RWPE2 (cell line): ENCODE data around the gene ISLR.
A peak's percentile ranks its signal among the peaks of the same experiment; 100 is the strongest.

ENCODE experiments used
- ATAC-seq: fragments of 200-7000 bp; cut with Tn5 transposase; 3 replicates; pipeline ENCODE4 v1.9.1; 2021; ENCODE audit warnings: low read depth
- DNase-seq: peaks from one replicate; pipeline ENCODE4 v3.0.0-alpha.2; 2020; ENCODE audit warnings: low spot score
- H3K27ac ChIP-seq: fragments of 450-650 bp; 2 replicates; pipeline ENCODE4 v1.5.1; 2017; ENCODE audit warnings: mild to moderate bottlenecking; ENCODE audit not compliant: poor library complexity, severe bottlenecking
- H3K27me3 ChIP-seq: fragments of 250-450 bp; sonication (Bioruptor Pico); 2 replicates; pipeline ENCODE4 v1.5.1; 2021; ENCODE audit warnings: mild to moderate bottlenecking, moderate library complexity; ENCODE audit not compliant: insufficient read depth, poor library complexity, severe bottlenecking
- H3K36me3 ChIP-seq: fragments of 250-450 bp; sonication (Bioruptor Pico); 2 replicates; pipeline ENCODE4 v1.5.1; 2020; ENCODE audit warnings: low read depth, mild to moderate bottlenecking, moderate library complexity
- H3K4me1 ChIP-seq: fragments of 250-450 bp; sonication (Bioruptor Pico); 2 replicates; pipeline ENCODE4 v1.5.1; 2021; ENCODE audit warnings: mild to moderate bottlenecking, moderate library complexity; ENCODE audit not compliant: insufficient read depth, poor library complexity, severe bottlenecking
- H3K4me3 ChIP-seq: fragments of 250-450 bp; sonication (Bioruptor Pico); 2 replicates; pipeline ENCODE4 v1.5.1; 2021; ENCODE audit warnings: mild to moderate bottlenecking, moderate library complexity; ENCODE audit not compliant: severe bottlenecking
- H3K9me3 ChIP-seq: fragments of 250-450 bp; sonication (Bioruptor Pico); 2 replicates; pipeline ENCODE4 v1.5.1; 2021; ENCODE audit warnings: mild to moderate bottlenecking, moderate library complexity; ENCODE audit not compliant: severe bottlenecking
- TF ChIP-seq, protein P1 (sequence below): fragments of 450-650 bp; IDR thresholded peaks from one replicate; pipeline ENCODE4 v1.5.1; 2017; ENCODE audit warnings: mild to moderate bottlenecking, moderate library complexity; ENCODE audit not compliant: poor library complexity, severe bottlenecking

ISLR gene

DNA sequence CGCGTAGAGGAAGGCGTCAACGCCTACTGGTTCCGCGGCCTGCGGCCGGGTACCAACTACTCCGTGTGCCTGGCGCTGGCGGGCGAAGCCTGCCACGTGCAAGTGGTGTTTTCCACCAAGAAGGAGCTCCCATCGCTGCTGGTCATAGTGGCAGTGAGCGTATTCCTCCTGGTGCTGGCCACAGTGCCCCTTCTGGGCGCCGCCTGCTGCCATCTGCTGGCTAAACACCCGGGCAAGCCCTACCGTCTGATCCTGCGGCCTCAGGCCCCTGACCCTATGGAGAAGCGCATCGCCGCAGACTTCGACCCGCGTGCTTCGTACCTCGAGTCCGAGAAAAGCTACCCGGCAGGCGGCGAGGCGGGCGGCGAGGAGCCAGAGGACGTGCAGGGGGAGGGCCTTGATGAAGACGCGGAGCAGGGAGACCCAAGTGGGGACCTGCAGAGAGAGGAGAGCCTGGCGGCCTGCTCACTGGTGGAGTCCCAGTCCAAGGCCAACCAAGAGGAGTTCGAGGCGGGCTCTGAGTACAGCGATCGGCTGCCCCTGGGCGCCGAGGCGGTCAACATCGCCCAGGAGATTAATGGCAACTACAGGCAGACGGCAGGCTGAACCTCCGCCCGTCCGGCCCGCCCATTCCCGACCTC, 39.0 kb upstream of the ISLR start:
- Histone ChIP-seq H3K36me3 (no peaks in the 10 kb centered on the region), H3K4me3 (no peak overlapping the region), H3K9me3 (no peaks in the 10 kb centered on the region), H3K27ac (no peak overlapping the region), H3K4me1 (no peaks in the 10 kb centered on the region), H3K27me3 (peaks cover 79% of the 10 kb centered on the region)
- TF ChIP-seq, protein P1, sequence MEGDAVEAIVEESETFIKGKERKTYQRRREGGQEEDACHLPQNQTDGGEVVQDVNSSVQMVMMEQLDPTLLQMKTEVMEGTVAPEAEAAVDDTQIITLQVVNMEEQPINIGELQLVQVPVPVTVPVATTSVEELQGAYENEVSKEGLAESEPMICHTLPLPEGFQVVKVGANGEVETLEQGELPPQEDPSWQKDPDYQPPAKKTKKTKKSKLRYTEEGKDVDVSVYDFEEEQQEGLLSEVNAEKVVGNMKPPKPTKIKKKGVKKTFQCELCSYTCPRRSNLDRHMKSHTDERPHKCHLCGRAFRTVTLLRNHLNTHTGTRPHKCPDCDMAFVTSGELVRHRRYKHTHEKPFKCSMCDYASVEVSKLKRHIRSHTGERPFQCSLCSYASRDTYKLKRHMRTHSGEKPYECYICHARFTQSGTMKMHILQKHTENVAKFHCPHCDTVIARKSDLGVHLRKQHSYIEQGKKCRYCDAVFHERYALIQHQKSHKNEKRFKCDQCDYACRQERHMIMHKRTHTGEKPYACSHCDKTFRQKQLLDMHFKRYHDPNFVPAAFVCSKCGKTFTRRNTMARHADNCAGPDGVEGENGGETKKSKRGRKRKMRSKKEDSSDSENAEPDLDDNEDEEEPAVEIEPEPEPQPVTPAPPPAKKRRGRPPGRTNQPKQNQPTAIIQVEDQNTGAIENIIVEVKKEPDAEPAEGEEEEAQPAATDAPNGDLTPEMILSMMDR = peak; percentile 83
- peak; percentile 57 for ATAC-seq
- DNase-seq = peak; percentile 83

- TF ChIP-seq, protein P1 = no peak
- no peaks in the 10 kb centered on the region for H3K36me3 ChIP-seq
- no peaks in the 10 kb centered on the region for H3K4me1 ChIP-seq
- DNase-seq (no peak), ATAC-seq (no peak)
- H3K4me3 ChIP-seq = no peak overlapping the region
- peaks cover 73% of the 10 kb centered on the region for H3K27me3 ChIP-seq
- H3K27ac ChIP-seq = no peak overlapping the region
- H3K9me3 ChIP-seq = no peaks in the 10 kb centered on the region
Observed at GRCh38 chr15:74135041-74135565, 38.4 kb upstream of the ISLR start.

DNA sequence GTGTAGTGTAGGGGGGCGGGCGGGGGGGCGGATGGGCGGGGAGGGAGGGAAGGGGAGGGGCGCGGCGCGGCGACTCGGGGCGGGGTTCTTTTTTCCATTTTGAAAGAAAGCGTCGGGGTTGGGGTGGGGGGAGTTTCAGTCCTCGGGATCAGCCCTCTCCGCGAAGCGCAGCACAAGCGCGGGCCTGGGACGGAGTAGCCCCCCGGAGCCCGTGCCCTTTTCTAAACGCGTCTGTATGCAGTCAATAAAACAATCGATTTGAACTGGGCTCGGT, 37.0 kb upstream of the ISLR start:
- Histone ChIP-seq H3K4me3 (peak overlapping the region; percentile 8), H3K27ac (no peak overlapping the region), H3K9me3 (no peaks in the 10 kb centered on the region), H3K27me3 (peaks cover 63% of the 10 kb centered on the region), H3K4me1 (no peaks in the 10 kb centered on the region), H3K36me3 (no peaks in the 10 kb centered on the region)
- DNase-seq (no peak), ATAC-seq (no peak)
- TF ChIP-seq, protein P1 = no peak

DNA sequence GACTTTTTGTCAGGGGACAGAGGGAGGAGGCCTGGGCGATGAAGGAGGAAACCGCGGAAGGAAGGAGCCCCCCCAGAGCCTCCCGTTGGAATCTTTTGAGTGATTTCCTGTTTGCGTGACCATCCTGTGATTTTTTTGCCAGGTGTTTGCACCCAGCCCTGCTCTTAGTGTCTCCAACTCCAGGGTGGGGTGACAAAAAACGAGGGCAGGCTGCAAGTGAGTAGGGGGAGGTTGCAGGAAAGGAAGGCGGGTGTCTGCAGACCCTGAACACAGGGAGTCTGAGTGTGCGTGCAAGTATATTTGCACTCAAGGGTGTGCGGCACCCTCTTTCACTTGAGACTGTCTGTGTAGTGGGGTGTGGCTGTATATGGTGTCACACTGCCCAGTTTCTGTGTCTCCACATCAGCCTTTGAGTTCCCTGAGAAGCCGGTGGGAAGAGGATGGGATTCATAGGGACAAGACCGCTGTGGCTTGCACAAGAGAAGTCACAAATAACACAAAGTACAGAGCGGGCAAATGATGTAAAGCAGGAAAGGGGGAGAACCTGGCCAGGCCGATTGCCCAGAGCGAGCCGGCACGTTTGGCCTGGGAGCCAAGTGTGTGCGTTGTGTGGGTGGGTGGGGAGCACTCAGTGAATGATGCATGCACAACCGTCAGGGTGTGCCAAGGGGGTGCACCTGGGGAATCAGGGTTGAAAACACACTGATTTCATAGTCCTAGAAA, 36.5 kb upstream of the ISLR start:
- H3K27ac ChIP-seq = no peak overlapping the region
- H3K9me3 ChIP-seq = no peaks in the 10 kb centered on the region
- H3K4me1 ChIP-seq = no peaks in the 10 kb centered on the region
- peak overlapping the region; percentile 8 for H3K4me3 ChIP-seq
- DNase-seq = no peak
- TF ChIP-seq, protein P1 = no peak
- ATAC-seq = no peak
- H3K36me3 ChIP-seq = no peaks in the 10 kb centered on the region
- H3K27me3 ChIP-seq = peaks cover 58% of the 10 kb centered on the region

GRCh38 chr15:74137537-74137894, 36.0 kb upstream of the ISLR start:
- Histone ChIP-seq H3K27me3 (peaks cover 52% of the 10 kb centered on the region), H3K27ac (no peak overlapping the region), H3K9me3 (no peaks in the 10 kb centered on the region), H3K4me1 (no peaks in the 10 kb centered on the region), H3K4me3 (no peak overlapping the region), H3K36me3 (no peaks in the 10 kb centered on the region)
- TF ChIP-seq, protein P1 = no peak
- ATAC-seq (no peak), DNase-seq (no peak)
